Mesenchymal stem cell (in vitro differentiated cells and primary cell): ENCODE measurements around the gene TRIM15.

ENCODE experiments used
- DNase-seq: peaks from one replicate; pipeline ENCODE4 v3.0.0-alpha.2; 2013
- H2AFZ ChIP-seq: one replicate; pipeline ENCODE4 v1.6.1; 2013; ENCODE audit warnings: low read depth, mild to moderate bottlenecking, control low read depth, inconsistent platforms, low read length, moderate library complexity
- H2AK5ac ChIP-seq: 2 replicates; pipeline ENCODE4 v1.6.1; 2013; ENCODE audit warnings: low read length, moderate library complexity, mild to moderate bottlenecking, inconsistent platforms; ENCODE audit not compliant: severe bottlenecking
- H2BK120ac ChIP-seq: one replicate; pipeline ENCODE4 v1.6.1; 2013; ENCODE audit warnings: low read depth, mild to moderate bottlenecking, inconsistent platforms, low read length, moderate library complexity
- H2BK12ac ChIP-seq, 2 experiments: one replicate each; pipeline ENCODE4 v1.6.1; 2013; ENCODE audit warnings: inconsistent platforms in 2 of 2, low read length in 2 of 2, mild to moderate bottlenecking in 2 of 2, moderate library complexity in 2 of 2, control low read depth in 1 of 2
- H2BK15ac ChIP-seq: one replicate; pipeline ENCODE4 v1.6.1; 2013; ENCODE audit warnings: mild to moderate bottlenecking, low read depth, inconsistent platforms; ENCODE audit not compliant: poor library complexity, severe bottlenecking
- H2BK5ac ChIP-seq: 2 replicates; pipeline ENCODE4 v1.6.1; 2013; ENCODE audit warnings: low read depth, mild to moderate bottlenecking, low read length, control low read depth, inconsistent platforms; ENCODE audit not compliant: poor library complexity, severe bottlenecking
- H3K14ac ChIP-seq, 2 experiments: one replicate each; pipeline ENCODE4 v1.6.1; 2013; ENCODE audit warnings: inconsistent platforms in 2 of 2, low read length in 2 of 2, control low read depth in 1 of 2, mild to moderate bottlenecking in 1 of 2, moderate library complexity in 1 of 2
- H3K18ac ChIP-seq, 2 experiments: one replicate each; pipeline ENCODE4 v1.6.1; 2013; ENCODE audit warnings: inconsistent platforms in 2 of 2, low read length in 2 of 2, control low read depth in 1 of 2, low read depth in 1 of 2, mild to moderate bottlenecking in 1 of 2
- H3K23ac ChIP-seq, 2 experiments: one replicate each; pipeline ENCODE4 v1.6.1; 2013; ENCODE audit warnings: inconsistent platforms in 2 of 2, low read length in 2 of 2, mild to moderate bottlenecking in 2 of 2, moderate library complexity in 2 of 2, control low read depth in 1 of 2
- H3K27ac ChIP-seq: 2 replicates; pipeline ENCODE4 v1.5.1; 2013; ENCODE audit warnings: mild to moderate bottlenecking, moderate library complexity, low read length, control low read depth, inconsistent platforms; ENCODE audit not compliant: poor library complexity, severe bottlenecking
- H3K27me3 ChIP-seq, 2 experiments: 2 replicates each; pipeline versions ENCODE4 v1.6.1 to v1.7.0; 2013; ENCODE audit warnings: low read length in 2 of 2, mild to moderate bottlenecking in 2 of 2, moderate library complexity in 2 of 2, control low read depth in 1 of 2, inconsistent platforms in 1 of 2; ENCODE audit not compliant: control insufficient read depth in 1 of 2, insufficient read depth in 1 of 2
- H3K36me3 ChIP-seq, 2 experiments: 2 replicates each; pipeline versions ENCODE4 v1.6.1 to v1.7.0; 2013; ENCODE audit warnings: low read length in 2 of 2, control low read depth in 1 of 2, inconsistent platforms in 1 of 2, low read depth in 1 of 2, mild to moderate bottlenecking in 1 of 2; ENCODE audit not compliant: insufficient read depth in 2 of 2, control insufficient read depth in 1 of 2
- H3K4ac ChIP-seq, 2 experiments: one replicate each; pipeline ENCODE4 v1.6.1; 2013; ENCODE audit warnings: inconsistent platforms in 2 of 2, low read length in 2 of 2, mild to moderate bottlenecking in 2 of 2, moderate library complexity in 2 of 2, control low read depth in 1 of 2, low read depth in 1 of 2
- H3K4me1 ChIP-seq: 2 replicates; pipeline ENCODE4 v1.6.1; 2013; ENCODE audit warnings: low read depth, low read length, control low read depth; ENCODE audit not compliant: control insufficient read depth, insufficient read depth
- H3K4me2 ChIP-seq: 2 replicates; pipeline ENCODE4 v1.6.1; 2013; ENCODE audit warnings: low read length, mild to moderate bottlenecking, inconsistent platforms; ENCODE audit not compliant: poor library complexity, severe bottlenecking
- H3K4me3 ChIP-seq, 2 experiments: 2 replicates each; pipeline versions ENCODE4 v1.5.1 to v1.7.0; 2013; ENCODE audit warnings: low read length in 2 of 2, mild to moderate bottlenecking in 2 of 2, control low read depth in 1 of 2, low read depth in 1 of 2; ENCODE audit not compliant: insufficient read depth in 1 of 2
- H3K79me1 ChIP-seq: replicated peaks from 2 replicates; pipeline ENCODE4 v1.6.1; 2013; ENCODE audit warnings: mild to moderate bottlenecking, control low read depth, low read length, inconsistent platforms; ENCODE audit not compliant: poor library complexity, severe bottlenecking
- H3K9ac ChIP-seq: 2 replicates; pipeline ENCODE4 v1.7.0; 2013; ENCODE audit warnings: mild to moderate bottlenecking, low read length, moderate library complexity
- H3K9me3 ChIP-seq: 2 replicates; pipeline ENCODE4 v1.7.0; 2013; ENCODE audit warnings: mild to moderate bottlenecking, low read length; ENCODE audit not compliant: control insufficient read depth
- H4K8ac ChIP-seq: one replicate; pipeline ENCODE4 v1.6.1; 2013; ENCODE audit warnings: inconsistent platforms, mild to moderate bottlenecking, low read length, moderate library complexity
- H4K91ac ChIP-seq: one replicate; pipeline ENCODE4 v1.6.1; 2013; ENCODE audit warnings: mild to moderate bottlenecking, low read length, inconsistent platforms
- WGBS: methylation state at CpG from one replicate; pipeline ENCODE4 v1.1.7; 2013; ENCODE audit warnings: mixed read lengths; 5-methylcytosine and 5-hydroxymethylcytosine counted together

Gene TRIM15

DNA sequence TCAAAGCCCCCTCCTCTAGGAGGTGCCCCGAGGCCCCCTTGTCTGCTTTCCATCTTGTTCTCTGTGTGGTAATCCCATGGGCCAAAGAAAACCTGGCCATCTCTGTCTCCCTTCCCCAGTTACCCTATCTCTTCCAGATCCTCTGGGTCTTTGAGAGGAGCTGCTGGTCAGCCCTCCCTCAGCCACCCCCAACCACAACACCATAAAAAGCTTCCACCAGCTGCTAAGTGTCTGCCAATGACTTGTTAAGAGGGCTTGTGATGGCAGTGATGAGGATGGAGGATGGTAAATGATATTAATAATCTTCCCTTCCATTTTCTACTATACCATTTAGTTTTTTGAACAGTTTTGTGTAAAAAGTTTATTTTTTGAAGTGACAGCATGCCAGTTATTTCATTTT is 32.6 kb downstream of the TRIM15 start:
- H3K18ac ChIP-seq = no peak overlapping the region
- H3K4me2 ChIP-seq = no peak overlapping the region
- H2AK5ac ChIP-seq = no peak overlapping the region
- no peak overlapping the region for H2AFZ ChIP-seq
- H3K4ac ChIP-seq = no peak overlapping the region
- no peaks in the 10 kb centered on the region for H3K27me3 ChIP-seq
- H3K27ac ChIP-seq = no peak overlapping the region
- no peaks in the 10 kb centered on the region for H3K9me3 ChIP-seq
- peaks cover 58% of the 10 kb centered on the region for H3K79me1 ChIP-seq
- H3K36me3 ChIP-seq = peaks cover 54 to 61% of the 10 kb centered on the region in 2 experiments
- H2BK120ac ChIP-seq = no peak overlapping the region
- no peak overlapping the region for H3K23ac ChIP-seq
- peaks cover 9% of the 10 kb centered on the region for H3K4me1 ChIP-seq
- no peak overlapping the region for H4K8ac ChIP-seq
- H2BK15ac ChIP-seq = no peak overlapping the region
- H3K14ac ChIP-seq = no peak overlapping the region
- H4K91ac ChIP-seq = no peak overlapping the region
- H3K9ac ChIP-seq = no peak overlapping the region
- H2BK12ac ChIP-seq = no peak overlapping the region
- no peak for DNase-seq
- no peak overlapping the region for H3K4me3 ChIP-seq
- no peak overlapping the region for H2BK5ac ChIP-seq
- WGBS = 100% methylated on average over 1 of the region's 1 CpG

DNA sequence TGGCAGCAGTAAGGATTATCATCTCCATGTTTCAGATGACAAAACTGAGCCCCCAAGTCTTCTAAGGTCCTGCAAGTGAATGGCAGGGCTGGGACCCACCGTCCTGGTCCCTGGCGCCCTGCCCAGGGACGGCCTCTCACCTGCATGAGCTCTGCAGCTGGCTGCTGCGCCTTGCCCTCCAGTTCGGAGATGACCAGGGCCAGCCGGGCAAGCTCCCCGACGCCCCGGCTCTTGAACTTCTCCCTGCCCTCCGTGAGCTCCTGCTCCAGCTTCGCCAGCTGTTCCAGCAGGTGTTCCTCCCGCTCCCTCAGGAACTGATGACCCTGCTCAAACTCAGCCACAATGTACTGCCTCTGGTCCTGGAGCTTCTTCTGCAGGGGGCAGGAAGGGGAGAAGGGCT is 33.0 kb downstream of the TRIM15 start:
- peaks cover 58% of the 10 kb centered on the region for H3K79me1 ChIP-seq
- no peak overlapping the region for H3K27ac ChIP-seq
- no peak overlapping the region for H3K23ac ChIP-seq
- no peak overlapping the region for H2BK5ac ChIP-seq
- peaks cover 53 to 60% of the 10 kb centered on the region in 2 experiments for H3K36me3 ChIP-seq
- no peak overlapping the region for H3K18ac ChIP-seq
- no peaks in the 10 kb centered on the region for H3K9me3 ChIP-seq
- H2AFZ ChIP-seq = no peak overlapping the region
- no peak overlapping the region for H2BK120ac ChIP-seq
- no peak overlapping the region for H3K9ac ChIP-seq
- no peak overlapping the region for H3K4me3 ChIP-seq
- H2BK15ac ChIP-seq = no peak overlapping the region
- H4K91ac ChIP-seq = no peak overlapping the region
- 97% methylated on average over 12 of the region's 12 CpGs for whole genome bisulfite sequencing
- H4K8ac ChIP-seq = no peak overlapping the region
- H2AK5ac ChIP-seq = no peak overlapping the region
- H3K14ac ChIP-seq = no peak overlapping the region
- H2BK12ac ChIP-seq = no peak overlapping the region
- H3K4me1 ChIP-seq = peaks cover 9% of the 10 kb centered on the region
- H3K4me2 ChIP-seq = no peak overlapping the region
- H3K4ac ChIP-seq = no peak overlapping the region
- H3K27me3 ChIP-seq = no peaks in the 10 kb centered on the region
- no peak for DNase-seq

DNA sequence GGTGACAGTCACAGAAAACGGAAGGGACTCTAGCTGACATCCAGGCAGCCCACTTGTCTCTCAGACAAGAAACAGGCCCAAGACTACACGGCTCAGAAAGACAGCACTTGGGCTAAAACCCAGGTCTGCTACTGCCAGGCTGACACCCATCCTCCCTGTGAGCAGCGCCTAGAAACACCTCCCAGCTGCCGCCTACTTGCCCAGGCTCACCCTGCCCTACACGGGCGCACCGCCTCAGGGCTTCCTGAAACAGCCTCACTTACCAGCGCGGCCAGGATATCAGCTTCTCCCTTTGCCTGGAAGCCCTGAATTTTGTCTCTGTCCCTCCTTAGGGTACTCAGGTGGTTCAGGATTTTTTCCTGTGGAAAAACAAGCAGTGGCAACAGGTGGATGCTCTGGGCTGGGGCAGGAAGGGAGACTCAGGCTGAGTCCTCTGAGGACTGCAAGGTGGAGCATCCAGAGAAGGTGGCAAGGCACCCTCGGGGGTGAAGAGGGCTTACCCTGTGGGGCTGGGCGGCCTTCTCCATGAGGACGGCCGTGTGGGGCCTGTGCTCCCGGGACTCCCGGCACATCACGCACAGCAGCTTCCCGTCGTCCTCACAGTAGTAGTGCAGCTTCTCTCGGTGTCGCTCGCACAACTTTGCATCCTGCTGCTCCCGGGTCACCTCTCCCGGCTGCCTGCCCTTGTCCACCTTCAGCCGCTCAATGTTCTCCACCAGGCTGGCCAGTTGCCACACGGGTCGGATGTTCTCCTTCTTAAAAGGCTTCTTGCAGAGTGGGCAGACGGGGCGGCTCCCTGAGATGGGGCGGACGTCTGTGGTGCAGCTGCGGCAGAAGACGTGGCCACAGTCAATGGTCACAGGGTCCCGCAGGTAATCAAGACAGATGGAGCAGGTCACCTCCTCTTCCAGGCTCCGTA is 35.1 kb downstream of the TRIM15 start:
- Histone ChIP-seq H2BK120ac (no peak overlapping the region), H2BK5ac (no peak overlapping the region), H4K8ac (no peak overlapping the region), H4K91ac (no peak overlapping the region), H3K9ac (no peak overlapping the region), H3K9me3 (no peaks in the 10 kb centered on the region), H3K79me1 (peaks cover 51% of the 10 kb centered on the region), H3K23ac (peak overlapping the region in 1 of 2 experiments; percentile 75), H3K27me3 (no peaks in the 10 kb centered on the region), H2AFZ (no peak overlapping the region), H2AK5ac (no peak overlapping the region), H2BK15ac (no peak overlapping the region), H3K18ac (no peak overlapping the region), H3K4me3 (no peak overlapping the region), H3K4ac (no peak overlapping the region), H3K36me3 (peaks cover 45 to 54% of the 10 kb centered on the region in 2 experiments), H2BK12ac (no peak overlapping the region), H3K27ac (no peak overlapping the region), H3K4me1 (peaks cover 5% of the 10 kb centered on the region), H3K14ac (no peak overlapping the region), H3K4me2 (no peak overlapping the region)
- WGBS = 96% methylated on average over 34 of the region's 34 CpGs
- DNase-seq = no peak

DNA sequence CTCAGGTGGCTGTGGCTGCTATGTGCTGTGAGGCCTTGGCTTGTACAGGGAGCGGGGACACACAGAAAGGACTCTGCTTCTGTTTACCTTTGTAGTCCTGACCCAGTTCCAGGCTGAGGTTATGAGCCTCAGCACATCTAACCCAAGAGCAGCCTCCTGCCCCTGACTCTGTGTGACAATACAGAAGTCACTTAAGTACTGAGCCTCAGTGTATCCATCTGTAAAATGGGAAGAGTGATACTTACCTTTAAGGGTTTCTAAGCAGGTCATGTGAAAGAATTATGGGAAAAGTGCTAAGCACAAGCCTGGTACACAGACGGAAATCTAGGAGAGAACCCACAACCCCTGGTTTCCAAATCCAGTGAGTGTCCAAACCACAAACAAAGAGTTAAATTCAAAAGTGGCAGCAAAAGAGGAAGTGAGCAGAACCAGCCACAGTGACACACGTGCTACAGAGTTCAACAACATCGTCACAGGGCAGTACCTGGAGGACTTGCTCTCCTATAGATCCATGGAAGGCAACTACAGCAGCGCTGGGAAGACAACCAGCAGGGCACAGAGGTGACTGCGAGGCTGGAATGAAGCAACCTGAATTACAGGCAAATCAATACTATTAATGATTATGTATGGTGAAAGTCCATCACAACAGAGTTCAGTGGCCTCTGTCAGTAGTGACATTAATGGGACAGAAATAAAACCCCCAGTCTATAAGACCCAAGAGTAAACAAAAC is 37.4 kb downstream of the TRIM15 start:
- Histone ChIP-seq H3K4me3 (no peak overlapping the region), H2BK12ac (no peak overlapping the region), H3K79me1 (peaks cover 60% of the 10 kb centered on the region), H4K91ac (no peak overlapping the region), H2BK5ac (no peak overlapping the region), H2AFZ (no peak overlapping the region), H3K4me1 (peaks cover 2% of the 10 kb centered on the region), H3K23ac (no peak overlapping the region), H3K4ac (no peak overlapping the region), H3K14ac (no peak overlapping the region), H3K18ac (no peak overlapping the region), H3K9me3 (no peaks in the 10 kb centered on the region), H2AK5ac (no peak overlapping the region), H3K27ac (no peak overlapping the region), H3K36me3 (peaks cover 37 to 53% of the 10 kb centered on the region in 2 experiments), H3K27me3 (no peaks in the 10 kb centered on the region), H4K8ac (no peak overlapping the region), H2BK15ac (no peak overlapping the region), H2BK120ac (no peak overlapping the region), H3K9ac (no peak overlapping the region), H3K4me2 (no peak overlapping the region)
- no peak for DNase-seq
- WGBS = 88% methylated on average over 5 of the region's 6 CpGs
